HUES64 (cell line): ENCODE measurements around the gene TTC31.

Experiments used
- H3K27ac ChIP-seq: 2 replicates; pipeline ENCODE4 v1.7.0; 2013; ENCODE audit warnings: low read depth, low read length, inconsistent platforms
- H3K27me3 ChIP-seq: 2 replicates; pipeline ENCODE4 v1.6.1; 2013; ENCODE audit warnings: mild to moderate bottlenecking, low read length; ENCODE audit not compliant: insufficient read depth
- H3K36me3 ChIP-seq: 2 replicates; pipeline ENCODE4 v1.6.1; 2013; ENCODE audit warnings: mild to moderate bottlenecking, low read length; ENCODE audit not compliant: insufficient read depth
- H3K4me1 ChIP-seq: 2 replicates; pipeline ENCODE4 v1.6.1; 2013; ENCODE audit warnings: mild to moderate bottlenecking, low read length, moderate library complexity; ENCODE audit not compliant: insufficient read depth
- H3K4me3 ChIP-seq: 2 replicates; pipeline ENCODE4 v1.5.1; 2013; ENCODE audit warnings: mild to moderate bottlenecking, low read length, moderate library complexity
- H3K9ac ChIP-seq: 2 replicates; pipeline ENCODE4 v1.6.1; 2013; ENCODE audit warnings: mild to moderate bottlenecking, low read depth, low read length
- H3K9me3 ChIP-seq: 2 replicates; pipeline ENCODE4 v1.6.1; 2013; ENCODE audit warnings: low read depth, low read length; ENCODE audit not compliant: insufficient read depth
- WGBS: fragments of 150-250, 120-280 bp; methylation state at CpG from one replicate; pipeline ENCODE4 v1.1.7; 2013; ENCODE audit warnings: missing lambda C conversion rate; 5-methylcytosine and 5-hydroxymethylcytosine counted together

Gene TTC31

DNA sequence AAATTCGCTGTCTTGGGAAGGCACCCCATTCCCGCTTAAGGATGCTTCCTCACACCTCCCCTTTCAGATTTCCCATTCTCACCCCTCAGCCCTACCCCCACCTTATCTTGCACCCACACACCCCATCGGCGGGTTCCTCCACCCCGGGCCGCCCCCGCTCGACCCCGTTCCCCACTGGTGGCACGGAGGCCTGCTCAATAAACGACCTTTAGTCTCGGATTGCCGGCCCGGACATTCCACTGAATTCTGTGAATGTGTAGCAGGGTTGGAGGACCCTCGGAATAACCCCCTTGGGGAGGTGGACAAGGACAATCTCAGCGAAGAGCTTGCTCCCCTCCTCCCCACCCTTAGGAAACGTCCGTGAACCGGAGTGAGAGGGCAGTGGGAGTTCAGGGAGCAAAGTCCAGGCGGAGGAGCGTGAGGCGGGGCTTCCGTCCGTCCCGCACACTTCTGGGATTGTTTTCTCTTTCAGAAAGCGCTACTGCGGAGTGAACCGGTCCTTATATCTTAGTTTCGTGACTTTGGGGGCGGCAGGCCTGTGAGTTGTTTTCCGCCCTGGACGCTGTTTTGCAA is 19.4 kb downstream of the TTC31 start:
- WGBS, result 11% methylated on average over 31 of the region's 32 CpGs

DNA sequence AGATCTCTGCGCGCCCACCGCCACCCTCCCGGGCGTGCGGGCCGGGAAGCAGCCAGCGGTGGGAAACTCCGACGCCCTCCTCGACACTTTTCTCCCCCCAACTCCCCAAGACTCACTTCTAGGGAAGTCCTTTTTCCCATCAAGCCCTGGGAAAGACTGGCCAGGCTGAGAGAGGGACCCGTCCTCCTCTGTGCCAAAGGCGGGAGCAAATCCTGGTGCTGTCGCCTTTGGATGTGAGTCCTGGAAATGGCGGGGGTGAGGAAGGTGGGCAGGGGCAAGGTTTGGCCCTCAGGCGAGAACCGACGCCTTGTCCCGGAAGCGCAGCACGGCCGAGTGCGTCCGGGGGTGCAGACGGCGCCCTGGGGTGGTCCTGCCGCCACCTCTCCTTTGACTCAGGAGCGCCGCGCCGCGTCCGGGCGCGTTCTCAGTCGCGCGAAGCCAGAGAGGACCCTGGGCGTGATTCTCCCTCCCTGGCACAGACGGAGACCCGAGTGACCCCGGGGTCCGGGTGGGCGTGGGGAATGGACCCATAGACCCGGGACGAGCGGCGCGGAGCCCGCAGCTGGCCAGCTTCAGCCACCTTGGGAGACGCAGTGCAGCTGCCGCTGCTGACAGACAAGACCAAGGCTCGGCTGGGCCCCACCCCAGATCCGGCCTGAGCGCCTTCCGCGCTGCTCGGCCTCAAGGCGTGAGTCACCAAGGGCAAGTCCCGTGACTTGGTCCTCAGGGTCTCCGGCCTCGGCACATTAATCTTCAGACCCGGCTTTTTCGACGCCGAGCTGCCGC is 20.0 kb downstream of the TTC31 start:
- Histone ChIP-seq H3K27me3 (peaks cover 79% of the 10 kb centered on the region), H3K9me3 (no peaks in the 10 kb centered on the region), H3K36me3 (peaks cover 14% of the 10 kb centered on the region), H3K27ac (no peak overlapping the region), H3K4me3 (peak overlapping the region; percentile 62), H3K9ac (0 out of 2 replicates have a peak overlapping the region, but pooled peaks have one; percentile 40), H3K4me1 (peaks cover 26% of the 10 kb centered on the region)
- 2% methylated on average over 67 of the region's 67 CpGs for WGBS

More for the DNA sequence above, 19.4 kb downstream of the TTC31 start:
- Histone ChIP-seq H3K4me3 (peak overlapping the region; percentile 62), H3K27me3 (peaks cover 86% of the 10 kb centered on the region), H3K36me3 (peaks cover 14% of the 10 kb centered on the region), H3K27ac (no peak overlapping the region), H3K9ac (0 out of 2 replicates have a peak overlapping the region, but pooled peaks have one; percentile 40), H3K9me3 (no peaks in the 10 kb centered on the region), H3K4me1 (peaks cover 26% of the 10 kb centered on the region)

- H3K36me3 ChIP-seq, result peaks cover 14% of the 10 kb centered on the region
- H3K27ac ChIP-seq, result no peak overlapping the region
- peaks cover 32% of the 10 kb centered on the region for H3K4me1 ChIP-seq
- 0 out of 2 replicates have a peak overlapping the region, but pooled peaks have one; percentile 40 for H3K9ac ChIP-seq
- peaks cover 76% of the 10 kb centered on the region for H3K27me3 ChIP-seq
- peak overlapping the region; percentile 62 for H3K4me3 ChIP-seq
- WGBS, result 65% methylated on average over 45 of the region's 45 CpGs
- H3K9me3 ChIP-seq, result no peaks in the 10 kb centered on the region
Observed at GRCh38 chr2:74503506-74504475, 20.9 kb downstream of the TTC31 start.

GRCh38 chr2:74504591-74504990 is 21.7 kb downstream of the TTC31 start:
- Histone ChIP-seq H3K27ac (no peak overlapping the region), H3K9me3 (no peaks in the 10 kb centered on the region), H3K4me1 (peaks cover 32% of the 10 kb centered on the region), H3K27me3 (peaks cover 76% of the 10 kb centered on the region), H3K4me3 (no peak overlapping the region), H3K9ac (no peak overlapping the region), H3K36me3 (peaks cover 14% of the 10 kb centered on the region)
- 97% methylated on average over 3 of the region's 3 CpGs for WGBS

- Histone ChIP-seq H3K4me3 (no peak overlapping the region), H3K27ac (no peak overlapping the region), H3K27me3 (peaks cover 76% of the 10 kb centered on the region), H3K9me3 (no peaks in the 10 kb centered on the region), H3K36me3 (peaks cover 14% of the 10 kb centered on the region), H3K9ac (no peak overlapping the region), H3K4me1 (peaks cover 24% of the 10 kb centered on the region)
- 96% methylated on average over 14 of the region's 14 CpGs for WGBS
Observed at GRCh38 chr2:74505448-74506246, 22.8 kb downstream of the TTC31 start.

GRCh38 chr2:74507145-74507925 is 24.5 kb downstream of the TTC31 start, which contains the start of gene PCGF1:
PCGF1 (minus strand) TSS chr2:74507695; CDS start chr2:74507668, 27 bp downstream.
- peaks cover 76% of the 10 kb centered on the region for H3K27me3 ChIP-seq
- under 1% methylated on average over 53 of the region's 56 CpGs for WGBS

DNA sequence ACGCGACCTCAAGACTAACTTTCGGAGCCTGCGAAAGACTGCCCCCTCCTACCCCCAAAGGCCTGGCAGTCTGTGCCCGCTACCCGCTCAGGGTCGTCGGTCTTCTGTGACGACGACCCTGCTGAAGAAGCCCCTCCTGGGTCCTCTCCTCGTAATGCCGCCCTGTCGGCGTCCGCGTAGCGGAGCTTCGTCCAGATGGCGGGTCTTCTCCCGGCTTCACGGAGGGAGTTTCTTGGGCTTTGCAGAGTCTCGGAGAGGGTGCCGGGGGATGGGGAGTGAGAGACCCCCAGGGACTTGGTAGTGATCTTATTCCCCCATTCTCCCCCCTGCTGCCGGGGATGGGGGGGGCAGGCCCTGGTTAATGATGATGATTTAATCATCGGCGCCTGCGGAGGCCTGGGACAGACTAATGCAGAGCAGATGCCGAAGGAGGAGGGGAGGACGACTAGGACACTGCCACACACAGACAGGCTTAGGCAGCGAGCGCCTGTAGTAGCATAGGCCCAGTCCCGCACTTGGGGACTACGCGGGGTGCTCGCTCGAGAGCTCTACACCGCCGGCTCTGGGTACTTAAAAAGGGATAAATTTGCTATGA is 25.1 kb downstream of the TTC31 start:
- WGBS, result 5% methylated on average over 36 of the region's 38 CpGs
- Histone ChIP-seq H3K27ac (peak overlapping the region; percentile 95; the same call in 1 of the 2 replicates), H3K4me1 (peaks cover 17% of the 10 kb centered on the region; the same call in 1 of the 2 replicates), H3K9ac (peak overlapping the region; percentile 90), H3K4me3 (peak overlapping the region; percentile 79), H3K36me3 (peaks cover 14% of the 10 kb centered on the region), H3K9me3 (no peaks in the 10 kb centered on the region), H3K27me3 (peaks cover 76% of the 10 kb centered on the region)

More at GRCh38 chr2:74507145-74507925, 24.5 kb downstream of the TTC31 start, which contains the start of gene PCGF1:
- Histone ChIP-seq H3K27ac (peak within 1 kb of the TSS; percentile 95), H3K36me3 (peaks cover 14% of the 10 kb centered on the region), H3K4me1 (peaks cover 17% of the 10 kb centered on the region; the same call in 1 of the 2 replicates), H3K9me3 (no peaks in the 10 kb centered on the region), H3K9ac (peak within 1 kb of the TSS; percentile 90), H3K4me3 (peak within 1 kb of the TSS; percentile 79)

DNA sequence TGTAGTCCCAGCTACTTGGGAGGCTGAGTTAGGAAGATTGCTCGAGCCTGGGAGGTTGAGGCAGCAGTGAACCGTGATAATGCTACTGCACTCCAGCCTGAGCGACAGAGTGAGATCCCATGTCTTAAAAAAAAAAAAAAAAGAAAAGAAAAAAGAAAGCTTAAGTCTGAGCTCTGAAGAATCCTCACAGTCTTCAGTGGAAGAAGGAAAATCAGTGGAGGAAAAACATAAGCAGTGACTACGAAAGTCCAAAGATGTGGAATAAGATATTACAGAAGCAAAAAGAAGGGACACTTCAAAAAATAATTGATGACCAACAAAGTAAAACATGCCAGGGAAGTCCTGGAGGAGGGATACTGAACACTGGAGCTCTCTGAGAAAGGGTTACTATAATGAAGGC is 27.4 kb downstream of the TTC31 start:
- H3K27me3 ChIP-seq, result peaks cover 76% of the 10 kb centered on the region
- no peak overlapping the region for H3K4me3 ChIP-seq
- no peak overlapping the region for H3K27ac ChIP-seq
- H3K36me3 ChIP-seq, result peaks cover 8% of the 10 kb centered on the region
- H3K4me1 ChIP-seq, result peaks cover 13% of the 10 kb centered on the region; the same call in 1 of the 2 replicates
- no peak overlapping the region for H3K9ac ChIP-seq
- no peaks in the 10 kb centered on the region for H3K9me3 ChIP-seq
- WGBS, result 86% methylated on average over 4 of the region's 4 CpGs

GRCh38 chr2:74511104-74511989 is 28.5 kb downstream of the TTC31 start:
- H3K9ac ChIP-seq, result no peak overlapping the region
- H3K9me3 ChIP-seq, result peaks cover under 1% of the 10 kb centered on the region; the same call in 1 of the 2 replicates
- 75% methylated on average over 11 of the region's 11 CpGs for WGBS
- H3K27ac ChIP-seq, result no peak overlapping the region
- no peaks in the 10 kb centered on the region for H3K36me3 ChIP-seq
- H3K4me1 ChIP-seq, result peaks cover 13% of the 10 kb centered on the region; the same call in 1 of the 2 replicates
- peaks cover 81% of the 10 kb centered on the region for H3K27me3 ChIP-seq
- H3K4me3 ChIP-seq, result no peak overlapping the region
